NCI-H2171 treated with DMSO at 0.1 percent for 48 hours (cell line): ENCODE measurements around the gene KCNE3.

Experiments used
- DNase-seq: peaks from one replicate; lab custom pipeline; 2025; lab: John Stamatoyannopoulos, UW

Gene KCNE3

DNA sequence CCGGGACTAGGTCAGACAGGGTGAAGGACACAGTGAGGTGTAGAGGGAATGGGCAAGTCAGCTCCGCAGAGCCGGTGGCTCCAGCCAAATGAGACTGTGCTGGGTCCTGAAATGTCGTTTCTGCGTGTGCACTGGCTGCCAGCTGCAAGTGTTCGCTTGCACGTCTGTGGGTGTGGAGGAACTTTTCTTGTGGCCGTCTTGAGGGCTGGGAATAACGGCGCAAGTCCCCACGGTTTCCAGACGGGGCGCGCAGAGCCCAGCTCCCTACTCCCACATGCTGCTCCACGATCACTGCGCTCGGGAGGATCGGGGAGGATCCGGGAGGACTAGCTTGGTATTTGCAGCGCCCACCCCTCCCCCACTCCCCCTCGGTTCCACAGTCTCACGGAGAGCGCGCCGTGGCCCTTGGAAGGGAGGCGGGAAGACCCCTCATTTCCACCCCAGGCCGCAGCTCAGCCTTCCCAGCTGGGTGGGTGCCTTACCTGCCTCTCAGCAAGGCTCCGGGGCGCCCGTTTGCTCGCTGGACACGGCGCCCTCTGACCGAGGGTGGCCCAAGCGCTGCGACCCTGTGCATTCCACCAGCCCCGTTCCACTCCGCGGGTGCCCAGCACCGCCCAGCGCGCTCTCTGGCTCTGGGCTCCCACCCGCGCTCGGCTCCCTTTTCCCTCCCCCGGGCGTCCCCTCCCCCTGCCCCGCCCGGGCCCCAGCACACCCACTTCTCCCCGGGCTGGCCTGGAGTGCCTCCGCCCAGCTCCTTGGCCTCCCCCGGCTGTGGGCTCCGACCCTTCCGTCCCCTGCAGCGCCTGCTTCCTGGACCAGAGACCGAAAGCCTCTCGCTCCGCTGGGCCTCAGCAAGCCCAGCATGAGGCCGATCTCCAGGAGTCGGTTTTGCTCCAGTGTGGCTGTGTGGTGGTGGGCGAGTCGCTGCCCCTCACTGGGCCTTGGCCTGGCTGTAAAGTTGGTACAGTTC lies at the start of gene KCNE3:
KCNE3 (minus strand) TSS at position 634 of the 970 bp plus-strand sequence. CDS start 9,986 bp downstream, outside the sequence.
- no peak for DNase-seq

GRCh38 chr11:74507582-74507981 lies 40.2 kb upstream of the KCNE3 start:
- DNase-seq, result no peak

DNA sequence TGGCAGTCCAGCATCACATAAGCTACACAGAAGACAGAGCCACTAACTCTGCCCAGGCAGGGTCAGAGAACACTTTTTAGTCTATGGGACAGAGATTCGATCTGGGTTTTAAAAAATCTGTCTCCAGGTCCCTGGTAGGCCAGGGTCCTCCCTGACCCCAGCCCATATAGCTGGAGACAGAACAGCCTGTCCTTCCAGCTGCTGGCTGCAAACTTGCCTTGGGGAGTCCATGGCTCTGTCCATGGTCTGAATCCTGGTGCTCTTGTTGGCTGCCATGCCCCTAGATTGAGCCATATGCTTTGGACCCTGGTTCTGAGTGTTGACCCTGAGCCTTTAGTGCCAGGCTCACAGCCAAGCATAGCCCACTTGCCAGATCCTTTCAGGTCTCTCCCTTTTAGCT lies 39.5 kb upstream of the KCNE3 start:
- no peak for DNase-seq

GRCh38 chr11:74505911-74506310 lies 38.6 kb upstream of the KCNE3 start:
- no peak for DNase-seq

DNA sequence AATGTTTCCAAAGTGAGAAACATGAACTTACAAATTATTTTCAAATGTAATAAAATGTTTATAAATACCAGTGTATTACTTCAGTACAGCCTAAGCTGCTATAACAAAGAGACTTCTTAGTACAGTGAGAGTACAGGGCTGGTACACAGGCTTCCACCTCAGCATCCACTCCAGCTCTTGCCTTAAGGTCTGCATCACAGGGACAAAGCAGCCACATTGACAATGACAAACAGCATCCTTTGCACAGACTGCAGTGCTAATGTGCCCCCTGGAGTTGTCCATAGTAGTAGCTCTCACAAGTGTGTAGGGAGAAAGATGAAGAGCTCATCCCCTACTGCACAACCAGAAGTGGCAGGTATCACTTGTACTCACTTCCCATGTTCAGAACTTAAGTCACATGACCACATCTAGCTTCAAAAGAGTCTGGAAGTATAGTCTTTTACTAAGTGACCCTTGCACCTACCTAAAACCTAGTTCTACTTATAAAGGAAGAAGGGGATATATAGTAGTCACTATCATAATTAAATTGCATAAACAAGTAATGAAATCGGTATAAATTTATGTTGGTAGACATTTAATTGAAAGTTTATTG lies 36.8 kb upstream of the KCNE3 start:
- no peak for DNase-seq

- no peak for DNase-seq
These were observed 27.6 kb upstream of the KCNE3 start for GRCh38 chr11:74494916-74495315.

- DNase-seq, result peak; percentile 83
These were observed 26.7 kb upstream of the KCNE3 start for GRCh38 chr11:74493791-74494630.

DNA sequence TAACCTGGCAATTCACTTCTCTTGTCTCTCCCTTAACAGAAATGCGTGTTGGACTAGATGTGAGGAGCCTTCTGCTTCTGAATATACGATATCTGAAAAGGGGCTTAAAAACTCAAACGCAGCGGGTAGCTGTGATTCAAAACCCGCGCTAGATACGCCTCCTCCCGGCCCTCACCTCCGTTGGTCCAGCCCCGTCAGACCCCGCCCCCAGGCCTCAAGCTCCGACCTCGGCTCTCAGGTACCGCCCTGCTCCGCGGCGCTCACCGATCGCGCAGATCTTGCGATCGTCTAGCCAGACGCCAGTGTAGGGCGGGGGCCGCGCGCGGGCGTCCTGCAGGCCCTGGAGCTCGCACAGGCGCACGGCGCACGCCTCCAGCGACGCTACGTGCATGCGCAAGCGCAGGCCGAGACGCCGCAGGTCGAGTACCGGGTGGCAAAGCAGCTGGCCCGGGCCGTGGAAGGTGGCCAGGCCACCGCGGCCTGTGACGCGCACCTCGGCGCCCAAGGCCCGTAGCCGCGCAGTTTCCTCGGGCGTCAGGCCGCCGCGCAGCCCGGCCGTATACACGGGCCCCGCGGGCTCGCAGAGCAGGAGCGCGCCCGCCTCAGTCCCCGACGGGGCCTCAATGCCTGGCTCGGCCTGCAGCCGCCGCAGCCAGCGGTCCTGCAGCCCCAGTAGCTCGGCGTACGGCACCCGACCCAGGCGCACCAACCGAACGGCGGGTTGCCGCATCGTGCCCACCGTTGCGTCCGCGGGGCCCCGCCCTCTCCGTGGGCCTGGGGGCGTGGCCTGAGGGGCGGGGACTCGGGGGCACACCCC lies 25.8 kb upstream of the KCNE3 start, which contains the start of gene LIPT2:
LIPT2 (minus strand) TSS at position 751 of the 817 bp plus-strand sequence; CDS start at position 730, 21 bp downstream.
- DNase-seq, result peak; percentile 87

- no peak for DNase-seq
These were observed 24.7 kb upstream of the KCNE3 start for GRCh38 chr11:74492084-74492483.

- DNase-seq, result no peak
These were observed 23.6 kb upstream of the KCNE3 start for GRCh38 chr11:74490941-74491340.

GRCh38 chr11:74487875-74488274 lies 20.5 kb upstream of the KCNE3 start:
- no peak for DNase-seq

GRCh38 chr11:74485868-74486267 lies 18.5 kb upstream of the KCNE3 start:
- no peak for DNase-seq

DNA sequence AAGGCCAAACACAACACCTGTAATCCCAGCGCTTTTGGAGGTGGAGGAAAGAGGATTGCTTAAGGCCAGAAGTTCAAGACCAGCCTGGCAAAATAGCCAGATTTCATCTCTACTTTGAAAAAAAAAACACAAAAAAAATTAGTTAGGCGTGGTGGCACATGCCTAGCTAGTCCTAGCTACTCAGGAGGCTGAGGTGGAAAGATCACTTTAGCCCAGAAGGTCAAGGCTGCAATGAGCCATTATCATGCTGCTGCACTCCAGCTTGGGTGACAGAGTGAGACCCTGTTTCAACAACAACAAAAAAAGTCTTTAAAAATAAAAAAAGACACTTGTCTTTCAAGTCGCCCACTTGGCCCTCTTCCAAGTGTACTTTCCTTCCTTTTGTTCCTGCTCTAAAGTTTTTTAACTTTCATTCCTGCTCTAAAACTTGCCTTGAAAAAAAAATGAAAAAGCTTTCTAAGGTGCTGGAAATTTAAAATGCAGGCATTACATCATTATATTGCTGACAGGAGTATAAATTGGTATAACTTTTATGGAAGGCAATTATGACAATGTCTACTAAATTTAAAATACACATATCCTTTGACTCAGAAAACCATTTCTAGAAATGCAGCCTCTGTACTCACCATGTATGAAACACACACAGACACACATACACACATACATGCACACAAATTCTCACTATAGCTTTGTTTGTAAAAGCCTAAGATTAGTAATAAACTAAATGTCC lies 13.5 kb upstream of the KCNE3 start:
- no peak for DNase-seq

DNA sequence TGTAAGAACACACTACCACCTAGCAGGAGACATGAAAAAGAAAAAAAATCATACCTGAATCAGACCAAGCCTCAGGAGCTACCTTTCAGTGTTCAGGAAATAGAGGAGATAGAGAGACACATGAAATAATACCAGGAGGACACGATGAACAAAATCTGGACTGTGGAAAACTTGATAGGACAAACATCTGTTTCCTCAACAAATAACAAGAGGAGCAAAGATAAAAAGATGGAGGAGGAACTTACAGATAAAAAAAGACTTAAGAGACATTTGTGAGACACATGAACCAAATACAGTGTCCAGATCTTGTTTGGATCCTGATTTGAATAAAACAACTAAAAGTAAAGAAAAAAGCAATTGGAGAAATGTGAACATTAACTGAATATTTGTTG lies 12.4 kb upstream of the KCNE3 start:
- no peak for DNase-seq

DNA sequence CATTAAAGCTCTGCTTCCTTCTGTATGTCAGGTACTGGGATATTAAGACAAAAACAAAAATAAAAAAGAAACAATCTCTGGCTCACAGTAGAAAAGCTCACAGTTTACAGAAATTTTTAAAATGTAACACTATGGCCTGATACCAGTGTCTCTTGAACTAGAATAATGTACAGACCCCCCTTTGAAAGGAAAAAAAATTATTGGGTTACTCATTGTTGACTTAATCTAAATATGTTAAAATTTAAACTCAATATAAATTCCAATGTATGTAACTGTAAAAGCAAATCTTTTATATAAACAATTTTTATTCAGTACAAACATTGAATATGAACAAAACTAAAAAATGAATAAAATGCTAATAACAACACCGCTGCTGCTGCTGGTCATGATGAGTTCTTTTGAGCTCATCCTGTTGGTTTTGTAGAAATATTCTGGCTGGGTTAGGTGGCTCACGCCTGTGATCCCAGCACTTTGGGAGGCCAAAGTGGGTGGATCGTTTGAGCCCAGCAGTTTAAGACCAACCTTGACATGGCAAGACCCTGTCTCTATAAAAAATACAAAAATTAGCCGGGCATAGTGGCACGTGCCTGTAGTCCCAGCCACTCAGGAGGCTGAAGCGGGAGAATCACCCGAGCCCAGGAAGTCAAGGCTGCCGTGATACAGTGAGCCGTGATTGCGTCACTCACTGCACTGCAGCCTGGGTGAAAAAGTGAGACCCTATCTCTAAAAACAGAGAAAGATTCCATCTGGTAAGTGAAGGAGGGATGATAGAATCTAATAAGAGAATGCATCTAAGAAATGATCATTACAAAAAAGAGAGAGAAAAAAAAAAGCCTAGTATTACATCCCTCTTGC lies 11.8 kb upstream of the KCNE3 start:
- DNase-seq, result no peak

- DNase-seq, result no peak
These were observed 9.2 kb upstream of the KCNE3 start for GRCh38 chr11:74476536-74476935.

DNA sequence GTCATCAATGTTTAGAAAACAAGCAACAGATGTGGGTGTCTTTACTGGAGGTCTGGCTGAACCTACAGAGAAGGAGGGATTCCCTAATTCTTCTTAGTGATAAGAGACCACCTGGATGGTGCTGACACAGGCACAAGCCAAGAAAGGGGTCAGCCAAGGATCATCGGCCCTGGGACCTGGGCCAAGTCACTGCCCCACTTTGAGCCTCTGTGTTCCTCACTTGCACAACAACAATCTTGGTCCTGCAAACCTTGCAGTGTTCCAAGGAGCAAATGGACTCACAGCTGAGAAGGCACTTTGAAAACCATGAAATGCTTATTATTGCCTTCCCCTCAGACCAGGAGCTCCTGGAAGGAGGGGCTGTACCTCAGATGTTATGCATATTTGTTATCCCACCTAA lies 7.0 kb upstream of the KCNE3 start:
- DNase-seq, result no peak

DNA sequence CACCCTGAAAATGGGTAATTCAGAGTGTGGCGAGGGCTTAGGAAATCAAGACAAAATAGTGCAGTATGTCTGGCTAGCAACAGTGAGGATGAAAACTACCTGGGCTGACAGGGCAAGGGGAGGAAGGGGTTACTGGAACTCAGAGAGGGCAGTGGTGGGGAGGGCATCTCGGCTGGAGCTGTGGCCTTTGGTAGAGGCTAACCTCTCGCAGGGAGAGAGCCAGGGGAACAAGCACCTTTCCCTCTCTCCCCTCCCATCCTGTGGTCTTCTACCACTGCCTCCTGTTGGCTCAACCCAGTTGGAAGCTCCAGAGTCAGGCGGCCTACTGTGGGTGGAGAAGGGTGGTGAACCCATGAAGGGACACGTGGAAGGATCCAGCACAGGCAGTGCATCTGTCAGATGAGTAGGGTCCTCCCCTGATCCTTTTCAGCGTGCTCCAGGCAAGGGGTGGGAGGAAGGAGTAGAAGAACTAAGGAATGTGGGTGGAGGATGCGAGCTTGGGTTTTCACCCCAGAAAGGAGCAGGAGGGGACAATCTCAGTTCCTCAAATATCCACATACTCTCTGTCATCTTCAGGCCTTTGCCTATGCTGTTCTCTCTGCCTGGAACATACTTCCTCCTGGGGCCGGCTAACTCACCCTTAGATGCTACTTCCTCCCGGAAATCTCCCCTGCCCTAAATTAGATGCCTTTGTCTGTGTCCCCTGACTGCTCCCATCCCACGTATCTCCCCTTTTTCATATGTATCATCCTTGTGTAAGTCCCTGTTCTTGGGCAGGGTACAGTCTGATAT lies 6.2 kb upstream of the KCNE3 start:
- no peak for DNase-seq
